Measurements from ENCODE around the gene KCNQ4.

The KCNQ4 gene

DNA sequence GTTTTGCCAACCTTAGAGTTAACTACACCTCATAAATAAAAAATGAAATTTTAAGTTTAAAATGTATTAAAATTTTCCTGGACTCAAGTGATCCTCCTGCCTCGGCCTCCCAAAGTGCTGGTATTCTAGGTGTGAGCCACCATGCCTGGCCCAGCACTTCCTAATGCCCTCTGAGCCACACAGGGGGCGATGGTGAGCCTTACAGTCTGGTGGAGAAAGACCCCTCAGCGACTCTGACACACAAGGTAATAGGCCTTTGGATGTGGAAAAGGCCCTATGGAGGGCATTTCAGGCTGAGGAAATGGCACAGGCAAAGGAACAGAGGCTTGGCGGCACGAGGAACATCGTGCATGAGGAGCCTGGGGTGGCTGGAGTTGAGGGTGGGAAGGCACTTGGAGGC lies 71.9 kb downstream of the KCNQ4 start:
- Histone ChIP-seq H3K9me3 (ENCODE audit: control insufficient read depth, insufficient read depth, low read length) (no peaks in the 10 kb centered on the region), H3F3A (ENCODE audit: control insufficient read depth, insufficient read depth) (no peaks in the 10 kb centered on the region), H3K27ac (ENCODE audit: low read depth, low read length) (no peak overlapping the region), H3K36me3 (ENCODE audit: control insufficient read depth, low read length) (no peaks in the 10 kb centered on the region), H3K4me2 (ENCODE audit: low read length) (no peak overlapping the region), H3K4me3 (ENCODE audit: low read length) (no peak overlapping the region), H3K9me2 (replicated peaks; ENCODE audit: control insufficient read depth, low read length) (no peaks in the 10 kb centered on the region), H3K79me2 (ENCODE audit: control insufficient read depth, low read length) (no peaks in the 10 kb centered on the region), H3K4me1 (ENCODE audit: control insufficient read depth, low read length) (no peaks in the 10 kb centered on the region), H3K27me3 (ENCODE audit: control insufficient read depth, low read length) (peaks cover 7% of the 10 kb centered on the region; the same call in 1 of the 2 replicates), H4K20me1 (ENCODE audit: control insufficient read depth, insufficient read depth, low read depth, low read length) (no peaks in the 10 kb centered on the region)
- TF ChIP-seq, protein P1, sequence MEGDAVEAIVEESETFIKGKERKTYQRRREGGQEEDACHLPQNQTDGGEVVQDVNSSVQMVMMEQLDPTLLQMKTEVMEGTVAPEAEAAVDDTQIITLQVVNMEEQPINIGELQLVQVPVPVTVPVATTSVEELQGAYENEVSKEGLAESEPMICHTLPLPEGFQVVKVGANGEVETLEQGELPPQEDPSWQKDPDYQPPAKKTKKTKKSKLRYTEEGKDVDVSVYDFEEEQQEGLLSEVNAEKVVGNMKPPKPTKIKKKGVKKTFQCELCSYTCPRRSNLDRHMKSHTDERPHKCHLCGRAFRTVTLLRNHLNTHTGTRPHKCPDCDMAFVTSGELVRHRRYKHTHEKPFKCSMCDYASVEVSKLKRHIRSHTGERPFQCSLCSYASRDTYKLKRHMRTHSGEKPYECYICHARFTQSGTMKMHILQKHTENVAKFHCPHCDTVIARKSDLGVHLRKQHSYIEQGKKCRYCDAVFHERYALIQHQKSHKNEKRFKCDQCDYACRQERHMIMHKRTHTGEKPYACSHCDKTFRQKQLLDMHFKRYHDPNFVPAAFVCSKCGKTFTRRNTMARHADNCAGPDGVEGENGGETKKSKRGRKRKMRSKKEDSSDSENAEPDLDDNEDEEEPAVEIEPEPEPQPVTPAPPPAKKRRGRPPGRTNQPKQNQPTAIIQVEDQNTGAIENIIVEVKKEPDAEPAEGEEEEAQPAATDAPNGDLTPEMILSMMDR (IDR thresholded peaks at IDR 0.05; ENCODE audit: low read depth, low read length, poor library complexity, severe bottlenecking), result no peak
- TF ChIP-seq EZH2phosphoT487 (IDR thresholded peaks at IDR 0.05; ENCODE audit: borderline replicate concordance, low read length), result no peak

DNA sequence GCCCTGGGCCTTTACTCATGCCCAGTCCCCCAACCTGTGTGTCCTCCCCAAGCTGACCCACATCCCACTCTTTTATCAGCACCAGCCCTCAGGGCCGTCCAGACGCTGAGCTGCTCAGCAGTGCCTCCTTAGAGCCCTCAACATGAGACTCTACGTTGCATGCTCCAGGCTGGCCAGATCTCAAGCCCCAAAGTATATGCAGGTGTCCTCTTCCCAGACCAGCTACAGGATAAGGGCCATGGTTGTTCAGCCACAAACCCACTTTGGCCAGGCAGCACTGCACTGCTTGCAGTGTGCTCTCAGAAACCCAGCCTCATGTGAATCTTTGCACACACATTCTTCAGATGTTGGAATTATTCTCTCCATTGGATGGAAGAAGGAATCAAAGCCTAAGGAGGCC lies 72.5 kb downstream of the KCNQ4 start:
- H3K9me3 ChIP-seq (ENCODE audit: control insufficient read depth, insufficient read depth, low read length), result no peaks in the 10 kb centered on the region
- no peak overlapping the region for H3K4me3 ChIP-seq (ENCODE audit: low read length)
- H3K9me2 ChIP-seq (replicated peaks; ENCODE audit: control insufficient read depth, low read length), result no peaks in the 10 kb centered on the region
- TF ChIP-seq EZH2phosphoT487 (IDR thresholded peaks at IDR 0.05; ENCODE audit: borderline replicate concordance, low read length), result no peak
- TF ChIP-seq, protein P1 (IDR thresholded peaks at IDR 0.05; ENCODE audit: low read depth, low read length, poor library complexity, severe bottlenecking), result no peak
- no peaks in the 10 kb centered on the region for H3K36me3 ChIP-seq (ENCODE audit: control insufficient read depth, low read length)
- no peak overlapping the region for H3K27ac ChIP-seq (ENCODE audit: low read depth, low read length)
- H3K4me1 ChIP-seq (ENCODE audit: control insufficient read depth, low read length), result no peaks in the 10 kb centered on the region
- H4K20me1 ChIP-seq (ENCODE audit: control insufficient read depth, insufficient read depth, low read depth, low read length), result no peaks in the 10 kb centered on the region
- H3F3A ChIP-seq (ENCODE audit: control insufficient read depth, insufficient read depth), result no peaks in the 10 kb centered on the region
- H3K79me2 ChIP-seq (ENCODE audit: control insufficient read depth, low read length), result no peaks in the 10 kb centered on the region
- no peak overlapping the region for H3K4me2 ChIP-seq (ENCODE audit: low read length)
- H3K27me3 ChIP-seq (ENCODE audit: control insufficient read depth, low read length), result peaks cover 13% of the 10 kb centered on the region; the same call in 1 of the 2 replicates

DNA sequence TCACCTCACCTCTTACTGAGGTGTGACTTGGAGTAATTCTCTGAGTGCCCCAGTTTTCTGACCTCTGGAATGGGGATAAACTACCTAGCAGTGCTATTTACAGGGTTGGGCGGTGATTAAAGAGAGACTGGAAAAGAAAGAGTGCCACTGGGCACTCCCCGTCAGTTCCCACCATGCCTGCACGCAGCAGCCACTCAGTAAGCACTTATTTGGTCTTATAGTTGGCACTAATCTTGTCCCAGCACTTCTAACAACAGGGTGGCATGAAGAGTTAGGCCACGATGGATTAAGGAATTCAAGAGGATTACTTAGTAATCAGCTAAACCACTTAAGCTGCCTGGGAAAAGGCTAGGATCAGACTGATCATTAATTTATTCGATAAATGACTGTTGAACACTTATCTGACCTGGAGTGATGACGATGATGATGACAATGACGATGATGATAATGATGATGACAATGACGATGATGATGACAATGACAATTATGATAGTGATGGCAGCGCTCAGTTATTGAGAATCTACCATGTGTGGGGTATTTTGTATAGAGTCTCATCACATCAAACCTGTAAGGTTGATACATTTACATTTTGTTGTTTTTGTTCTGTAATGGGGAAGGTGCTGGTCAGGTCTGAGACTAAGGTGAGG lies 73.2 kb downstream of the KCNQ4 start:
- H3K4me3 ChIP-seq (ENCODE audit: low read length), result no peak overlapping the region
- H4K20me1 ChIP-seq (ENCODE audit: control insufficient read depth, insufficient read depth, low read depth, low read length), result no peaks in the 10 kb centered on the region
- H3K9me3 ChIP-seq (ENCODE audit: control insufficient read depth, insufficient read depth, low read length), result no peaks in the 10 kb centered on the region
- no peak overlapping the region for H3K4me2 ChIP-seq (ENCODE audit: low read length)
- H3K27ac ChIP-seq (ENCODE audit: low read depth, low read length), result no peak overlapping the region
- H3K4me1 ChIP-seq (ENCODE audit: control insufficient read depth, low read length), result no peaks in the 10 kb centered on the region
- TF ChIP-seq, protein P1 (IDR thresholded peaks at IDR 0.05; ENCODE audit: low read depth, low read length, poor library complexity, severe bottlenecking), result no peak
- TF ChIP-seq EZH2phosphoT487 (IDR thresholded peaks at IDR 0.05; ENCODE audit: borderline replicate concordance, low read length), result no peak
- H3K9me2 ChIP-seq (replicated peaks; ENCODE audit: control insufficient read depth, low read length), result no peaks in the 10 kb centered on the region
- peaks cover 16% of the 10 kb centered on the region; the same call in 1 of the 2 replicates for H3K27me3 ChIP-seq (ENCODE audit: control insufficient read depth, low read length)
- H3K79me2 ChIP-seq (ENCODE audit: control insufficient read depth, low read length), result no peaks in the 10 kb centered on the region
- no peaks in the 10 kb centered on the region for H3F3A ChIP-seq (ENCODE audit: control insufficient read depth, insufficient read depth)
- H3K36me3 ChIP-seq (ENCODE audit: control insufficient read depth, low read length), result no peaks in the 10 kb centered on the region

All from DOHH2 (cell line).